Spinal cord (tissue), 10 donors: ENCODE data around the gene TGFBRAP1. TPM values are rescaled to one million over a fixed set of nuclear protein-coding genes. Genes with fewer than 3 reads are reported as not detected.

Source experiments
- DNase-seq, 6 donors: peaks; one replicate each; pipeline versions ENCODE4 v3.0.0 to v3.0.0-alpha.2; 2013 to 2015; ENCODE audit warnings: low spot score in 6 of 6, low read depth in 4 of 6
- H3K27ac ChIP-seq: one replicate; pipeline ENCODE4 v1.5.1; 2013; ENCODE audit warnings: low read depth, low read length, control low read depth
- H3K27me3 ChIP-seq: one replicate; pipeline ENCODE4 v1.6.1; 2013; ENCODE audit warnings: low read length; ENCODE audit not compliant: control insufficient read depth, insufficient read depth
- H3K36me3 ChIP-seq: one replicate; pipeline ENCODE4 v1.6.1; 2013; ENCODE audit warnings: low read length; ENCODE audit not compliant: control insufficient read depth, insufficient read depth
- H3K4me1 ChIP-seq: one replicate; pipeline ENCODE4 v1.6.1; 2013; ENCODE audit warnings: low read length; ENCODE audit not compliant: control insufficient read depth, insufficient read depth
- H3K4me3 ChIP-seq: one replicate; pipeline ENCODE4 v1.5.1; 2013; ENCODE audit warnings: low read depth, low read length, control low read depth
- H3K9me3 ChIP-seq: one replicate; pipeline ENCODE4 v1.6.1; 2013; ENCODE audit warnings: low read length; ENCODE audit not compliant: control insufficient read depth, insufficient read depth
- WGBS: methylation state at CpG from one replicate; pipeline ENCODE4 v1.1.5; 2013; ENCODE audit warnings: missing lambda C conversion rate; ENCODE audit not compliant: insufficient coverage; 5-methylcytosine and 5-hydroxymethylcytosine counted together
- polyA plus RNA-seq, 2 donors: library from polyadenylated mRNA; unstranded; fragments of 120-200 nt; gene quantifications; one replicate each; pipeline ENCODE4 v1.2.1, GENCODE V29; 2013; ENCODE audit not compliant: insufficient read length in 2 of 2
- total RNA-seq, 2 donors: library from RNA; depleted of rRNA in 1 of 2; stranded (reverse); fragments of 120-200 nt in 1 of 2; fragments of >200 nt in 1 of 2; gene quantifications; one replicate each; pipeline versions ENCODE4 v1.2.3 to v1.2.4, GENCODE V29; 2013 to 2014
- donor health status: healthy.

Gene TGFBRAP1
- total and polyA plus RNA-seq, 4 donors: 14.7 to 18.9 (median 17.8) TPM

DNA sequence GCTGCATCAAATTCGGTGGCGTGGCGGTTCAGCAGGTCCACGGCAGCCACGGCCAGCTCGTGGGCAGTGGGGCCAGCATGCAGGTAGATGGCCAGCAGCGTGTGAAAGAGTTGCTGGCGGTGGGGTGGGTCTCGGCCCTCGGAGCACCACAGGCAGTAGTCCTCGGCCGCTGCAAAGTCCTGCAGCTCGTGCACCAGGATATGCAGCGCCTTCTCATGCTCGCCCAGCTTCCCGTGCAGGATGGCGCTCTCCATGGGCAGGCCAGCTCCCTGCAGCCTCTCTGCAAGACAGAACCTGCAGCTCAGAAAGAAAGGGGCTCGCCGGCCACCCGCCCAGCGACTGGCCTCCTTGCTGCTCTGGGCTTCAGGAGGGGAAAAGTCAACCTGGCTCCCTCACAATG lies 60.1 kb downstream of the TGFBRAP1 start:
- Histone ChIP-seq H3K27me3 (no peaks in the 10 kb centered on the region), H3K9me3 (no peaks in the 10 kb centered on the region), H3K36me3 (peaks cover 52% of the 10 kb centered on the region), H3K4me3 (no peak overlapping the region), H3K27ac (no peak overlapping the region), H3K4me1 (no peaks in the 10 kb centered on the region)
- WGBS: 97% methylated on average over 17 of the region's 21 CpGs
- DNase-seq: no peak

DNA sequence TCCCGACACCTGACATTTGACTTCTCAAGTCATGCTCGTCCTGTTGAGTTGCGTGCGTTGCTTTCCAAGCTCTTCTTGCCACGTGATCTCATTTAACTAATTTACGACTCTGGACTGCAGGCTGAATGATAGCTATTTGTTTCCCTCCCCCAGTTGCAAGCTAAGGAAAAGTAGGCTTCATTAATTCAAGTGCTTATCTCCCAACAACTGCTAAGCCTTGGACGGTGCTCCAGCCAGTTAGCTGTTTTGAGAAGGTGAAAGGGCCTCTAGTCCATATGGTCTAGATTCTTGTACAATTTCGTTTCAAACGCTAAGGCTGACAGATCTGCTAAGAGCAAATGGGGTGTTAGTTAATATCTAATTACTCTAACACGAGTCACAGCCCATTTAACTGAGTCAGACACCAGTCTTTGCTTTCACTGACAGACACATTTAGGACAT lies 66.9 kb downstream of the TGFBRAP1 start:
- WGBS: 57% methylated on average over 8 of the region's 10 CpGs
- Histone ChIP-seq H3K27ac (no peak overlapping the region), H3K4me1 (no peaks in the 10 kb centered on the region), H3K4me3 (no peak overlapping the region), H3K27me3 (no peaks in the 10 kb centered on the region), H3K36me3 (peaks cover 16% of the 10 kb centered on the region), H3K9me3 (no peaks in the 10 kb centered on the region)
- DNase-seq: peak in 3 of 6 donors; percentile 4 to 81 (median 41)

DNA sequence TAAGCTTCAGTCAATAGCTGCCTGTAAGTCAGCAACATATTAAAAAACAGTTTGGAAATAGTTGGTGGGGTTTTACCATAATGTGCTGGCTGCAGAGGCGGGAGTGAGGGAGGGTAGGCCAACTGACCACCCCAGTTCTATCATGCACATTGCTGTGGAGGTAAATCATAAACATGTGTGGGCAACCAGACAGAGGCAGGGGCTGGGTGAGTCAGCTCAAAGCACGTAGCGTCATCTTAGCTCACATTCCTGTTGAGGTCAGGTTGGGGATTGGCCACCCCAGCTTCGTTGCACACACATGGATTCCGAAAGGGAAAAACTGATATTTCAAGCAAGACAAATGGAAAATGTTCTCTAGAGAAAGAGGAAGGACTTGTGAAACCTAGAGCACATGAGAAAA lies 68.5 kb downstream of the TGFBRAP1 start:
- H3K9me3 ChIP-seq: no peaks in the 10 kb centered on the region
- WGBS: 83% methylated on average over 5 of the region's 5 CpGs
- H3K27me3 ChIP-seq: no peaks in the 10 kb centered on the region
- H3K36me3 ChIP-seq: peaks cover 4% of the 10 kb centered on the region
- no peak for DNase-seq
- H3K4me3 ChIP-seq: no peak overlapping the region
- H3K4me1 ChIP-seq: no peaks in the 10 kb centered on the region
- no peak overlapping the region for H3K27ac ChIP-seq

DNA sequence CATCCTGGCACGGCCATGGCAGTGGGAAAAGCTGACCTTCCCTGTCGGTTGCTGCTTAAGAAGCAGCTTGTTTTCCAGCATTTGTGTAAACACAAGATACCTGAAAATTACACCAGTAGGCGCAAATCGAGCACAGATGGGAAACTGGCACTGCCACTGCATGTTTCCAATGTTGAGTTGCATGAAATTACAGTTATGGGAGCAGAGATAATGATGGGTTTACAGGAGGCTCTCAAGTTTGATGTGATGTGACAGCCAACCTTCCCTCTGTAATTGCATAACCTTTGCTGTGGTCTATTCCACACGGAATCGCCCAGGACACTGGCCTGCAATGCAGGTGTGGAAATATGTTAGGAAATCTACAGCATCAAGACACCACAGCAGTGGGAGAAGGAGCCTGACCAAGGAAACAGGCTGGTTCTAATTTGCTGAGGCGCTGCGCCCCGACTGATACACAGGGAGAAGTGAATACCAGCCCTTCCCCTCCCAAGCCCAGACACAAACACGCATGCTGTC lies 70.6 kb downstream of the TGFBRAP1 start:
- Histone ChIP-seq H3K9me3 (no peaks in the 10 kb centered on the region), H3K27ac (no peak overlapping the region), H3K4me3 (no peak overlapping the region), H3K36me3 (no peaks in the 10 kb centered on the region), H3K4me1 (no peaks in the 10 kb centered on the region), H3K27me3 (no peaks in the 10 kb centered on the region)
- DNase-seq: no peak
- WGBS: 81% methylated on average over 7 of the region's 10 CpGs

DNA sequence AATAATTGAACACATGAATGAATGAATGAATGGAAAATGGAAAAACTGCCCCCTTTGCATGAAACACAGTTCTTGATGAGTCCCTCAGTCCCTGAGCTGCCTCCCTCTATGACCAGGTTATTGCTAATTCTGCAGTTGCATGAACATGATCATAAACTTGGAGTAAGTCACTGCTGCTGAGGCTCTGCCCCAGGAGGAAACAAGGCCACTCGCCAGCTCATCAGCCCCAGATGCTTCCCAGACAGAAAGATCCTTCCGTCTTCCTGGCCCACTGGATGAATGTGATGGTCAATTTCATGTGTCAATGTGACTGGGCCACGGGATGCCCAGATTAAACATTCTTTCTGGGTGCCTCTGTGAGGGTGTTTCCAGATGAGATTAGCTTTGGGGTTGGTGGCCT lies 71.6 kb downstream of the TGFBRAP1 start:
- H3K4me3 ChIP-seq: no peak overlapping the region
- DNase-seq: no peak
- no peak overlapping the region for H3K27ac ChIP-seq
- H3K9me3 ChIP-seq: no peaks in the 10 kb centered on the region
- no peaks in the 10 kb centered on the region for H3K27me3 ChIP-seq
- WGBS: 83% methylated on average over 1 of the region's 3 CpGs
- H3K4me1 ChIP-seq: no peaks in the 10 kb centered on the region
- no peaks in the 10 kb centered on the region for H3K36me3 ChIP-seq

- Histone ChIP-seq H3K27ac (no peak overlapping the region), H3K27me3 (no peaks in the 10 kb centered on the region), H3K4me1 (no peaks in the 10 kb centered on the region), H3K36me3 (no peaks in the 10 kb centered on the region), H3K9me3 (no peaks in the 10 kb centered on the region), H3K4me3 (no peak overlapping the region)
- WGBS: 63% methylated on average over 8 of the region's 11 CpGs
- DNase-seq: no peak
Measured at GRCh38 chr2:105256431-105257047, 73.0 kb downstream of the TGFBRAP1 start.

DNA sequence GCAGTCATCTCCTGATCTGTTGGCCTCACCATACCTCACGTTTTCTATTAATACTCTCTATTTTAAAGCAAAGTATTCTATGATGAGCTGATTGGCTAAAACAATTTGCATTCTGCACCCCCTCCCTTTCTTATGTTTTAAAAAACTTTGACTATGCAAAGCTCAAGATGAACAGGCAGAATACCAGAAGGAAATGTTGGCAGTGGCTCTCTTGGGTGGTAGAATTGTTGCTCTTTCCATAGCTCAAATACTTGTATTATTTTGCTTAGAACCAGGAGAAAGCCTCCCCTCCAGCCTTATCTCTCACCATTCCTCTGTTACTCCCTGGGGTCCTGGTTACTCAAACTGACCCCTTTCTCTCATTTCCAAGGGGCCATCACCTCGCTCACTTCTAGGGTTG lies 73.6 kb downstream of the TGFBRAP1 start:
- Histone ChIP-seq H3K4me1 (no peaks in the 10 kb centered on the region), H3K27me3 (no peaks in the 10 kb centered on the region), H3K9me3 (no peaks in the 10 kb centered on the region), H3K4me3 (no peak overlapping the region), H3K27ac (no peak overlapping the region), H3K36me3 (no peaks in the 10 kb centered on the region)
- DNase-seq: no peak
- WGBS: 88% methylated on average over 1 of the region's 2 CpGs

GRCh38 chr2:105254531-105255210 lies 74.9 kb downstream of the TGFBRAP1 start:
- H3K36me3 ChIP-seq: no peaks in the 10 kb centered on the region
- 96% methylated on average over 3 of the region's 5 CpGs for WGBS
- DNase-seq: no peak
- peaks cover under 1% of the 10 kb centered on the region for H3K4me1 ChIP-seq
- no peaks in the 10 kb centered on the region for H3K9me3 ChIP-seq
- no peak overlapping the region for H3K4me3 ChIP-seq
- H3K27me3 ChIP-seq: no peaks in the 10 kb centered on the region
- no peak overlapping the region for H3K27ac ChIP-seq

DNA sequence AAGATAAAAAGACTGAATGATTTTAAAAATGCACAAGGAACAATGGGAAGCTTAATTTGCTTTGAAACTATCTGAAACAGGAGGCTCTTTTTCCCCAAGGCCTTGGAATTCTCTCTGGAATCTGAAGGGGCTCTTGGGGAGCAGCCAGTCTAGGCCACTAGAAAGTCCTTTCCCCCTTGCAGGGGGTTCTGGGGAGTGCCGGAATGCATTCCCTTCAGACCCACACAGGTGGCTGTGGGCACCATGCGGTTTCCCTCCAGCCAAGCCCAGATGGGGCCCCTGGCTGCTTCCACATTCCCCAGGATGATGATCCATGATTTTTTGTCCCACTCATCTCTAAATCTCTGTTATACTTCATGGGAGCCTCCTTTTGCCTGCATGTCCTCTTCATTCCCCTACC lies 77.3 kb downstream of the TGFBRAP1 start:
- no peaks in the 10 kb centered on the region for H3K36me3 ChIP-seq
- no peaks in the 10 kb centered on the region for H3K27me3 ChIP-seq
- H3K27ac ChIP-seq: no peak overlapping the region
- DNase-seq: no peak
- H3K9me3 ChIP-seq: no peaks in the 10 kb centered on the region
- no peak overlapping the region for H3K4me3 ChIP-seq
- WGBS: 66% methylated on average over 2 of the region's 2 CpGs
- H3K4me1 ChIP-seq: peaks cover 3% of the 10 kb centered on the region
